Glutamatergic neuron (in vitro differentiated cells): ENCODE results near the gene CDIPT. TPM values are rescaled to one million over a fixed set of nuclear protein-coding genes. Genes with fewer than 3 reads are reported as not detected.
A peak's percentile ranks its signal among the peaks of the same experiment; 100 is the strongest.

Experiments used
- DNase-seq: peaks from one replicate; pipeline ENCODE4 v3.0.0; 2022
- H3K27ac Mint-ChIP-seq: one replicate; pipeline ENCODE4 v1.8.0; 2020; ENCODE audit warnings: mild to moderate bottlenecking, mixed read lengths, inconsistent platforms; ENCODE audit not compliant: unreplicated experiment
- H3K27me3 Mint-ChIP-seq: one replicate; pipeline ENCODE4 v1.8.0; 2020; ENCODE audit warnings: mild to moderate bottlenecking, moderate library complexity, mixed read lengths, inconsistent platforms; ENCODE audit not compliant: unreplicated experiment
- H3K36me3 Mint-ChIP-seq: one replicate; pipeline ENCODE4 v1.8.0; 2020; ENCODE audit warnings: mild to moderate bottlenecking, mixed read lengths, inconsistent platforms; ENCODE audit not compliant: unreplicated experiment
- H3K4me1 Mint-ChIP-seq: one replicate; pipeline ENCODE4 v1.8.0; 2020; ENCODE audit warnings: mild to moderate bottlenecking, low read depth, mixed read lengths, inconsistent platforms; ENCODE audit not compliant: unreplicated experiment
- H3K4me3 Mint-ChIP-seq: one replicate; pipeline ENCODE4 v1.8.0; 2020; ENCODE audit warnings: mild to moderate bottlenecking, mixed read lengths, inconsistent platforms; ENCODE audit not compliant: unreplicated experiment
- H3K9me3 Mint-ChIP-seq: one replicate; pipeline ENCODE4 v1.8.0; 2020; ENCODE audit warnings: mild to moderate bottlenecking, moderate library complexity, mixed read lengths, inconsistent platforms; ENCODE audit not compliant: unreplicated experiment
- CTCF ChIP-seq: fragments of 200-600 bp; sonication (generic); IDR thresholded peaks from one replicate; pipeline ENCODE4 v1.5.0; 2021; ENCODE audit not compliant: partially characterized antibody, unreplicated experiment
- total RNA-seq: library from RNA; stranded (reverse); fragmentation: NEBNext Ultra II Directional; extraction: Animal tissue kit (Norgen Biotek cat#: 25700); gene quantifications from one replicate; pipeline ENCODE4 v1.2.1, GENCODE V29; 2021; ENCODE audit not compliant: unreplicated experiment

CDIPT gene
- total RNA-seq, 1 donor from 2014 or later: 71.0 TPM

DNA sequence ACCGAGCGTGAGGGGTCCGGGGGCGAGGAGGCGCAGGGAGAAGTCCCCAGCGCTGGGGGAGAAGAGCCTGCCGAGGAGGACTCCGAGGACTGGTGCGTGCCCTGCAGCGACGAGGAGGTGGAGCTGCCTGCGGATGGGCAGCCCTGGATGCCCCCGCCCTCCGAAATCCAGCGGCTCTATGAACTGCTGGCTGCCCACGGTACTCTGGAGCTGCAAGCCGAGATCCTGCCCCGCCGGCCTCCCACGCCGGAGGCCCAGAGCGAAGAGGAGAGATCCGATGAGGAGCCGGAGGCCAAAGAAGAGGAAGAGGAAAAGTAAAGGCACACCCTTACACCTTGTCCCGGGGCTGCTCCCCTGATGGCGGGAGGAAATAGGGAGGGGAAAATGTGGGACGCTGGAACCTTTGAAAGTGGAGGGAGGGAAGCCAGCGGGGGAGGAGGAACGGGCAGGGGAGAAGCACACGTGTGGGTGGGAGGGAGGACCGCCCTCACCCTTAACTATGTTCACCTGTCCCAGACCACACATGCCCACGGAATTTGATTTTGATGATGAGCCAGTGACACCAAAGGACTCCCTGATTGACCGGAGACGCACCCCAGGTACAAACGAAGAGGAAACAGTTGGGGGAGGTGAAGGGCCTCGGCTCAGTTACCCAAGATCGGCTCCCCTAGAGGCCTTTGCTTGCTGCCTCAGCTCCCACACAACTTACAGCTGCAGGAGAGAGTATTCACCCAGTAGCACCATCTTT, 46.2 kb downstream of the CDIPT start:
- Mint-ChIP-seq H3K27ac (peak overlapping the region; percentile 59), H3K9me3 (peaks cover 18% of the 10 kb centered on the region)

GRCh38 chr16:29815793-29816693, 47.0 kb downstream of the CDIPT start, which contains the start of gene PAGR1:
TSS of gene PAGR1 (plus strand) at chr16:29816152. CDS start at chr16:29816526, 374 bp downstream.
- TF ChIP-seq CTCF: peak; percentile 89
- no peaks in the 10 kb centered on the region for H3K36me3 Mint-ChIP-seq
- H3K4me1 Mint-ChIP-seq: peaks cover 38% of the 10 kb centered on the region
- H3K4me3 Mint-ChIP-seq: peak within 1 kb of the TSS; percentile 98
- peak within 1 kb of the TSS; percentile 93 for H3K27ac Mint-ChIP-seq
- peak; percentile 96 for DNase-seq
- H3K9me3 Mint-ChIP-seq: peaks cover 21% of the 10 kb centered on the region
- H3K27me3 Mint-ChIP-seq: peaks cover 24% of the 10 kb centered on the region

More for the DNA sequence above, 46.2 kb downstream of the CDIPT start:
- Mint-ChIP-seq H3K27me3 (peaks cover 23% of the 10 kb centered on the region), H3K4me3 (peak overlapping the region; percentile 98), H3K4me1 (peaks cover 40% of the 10 kb centered on the region), H3K36me3 (no peaks in the 10 kb centered on the region)
- TF ChIP-seq CTCF: no peak
- DNase-seq: peak; percentile 52

- Mint-ChIP-seq H3K4me1 (peaks cover 34% of the 10 kb centered on the region), H3K4me3 (peak overlapping the region; percentile 98), H3K27me3 (peaks cover 26% of the 10 kb centered on the region), H3K36me3 (no peaks in the 10 kb centered on the region), H3K27ac (peak overlapping the region; percentile 93), H3K9me3 (peaks cover 21% of the 10 kb centered on the region)
- TF ChIP-seq CTCF: no peak
- no peak for DNase-seq
These were observed 47.8 kb downstream of the CDIPT start for GRCh38 chr16:29815032-29815721.

DNA sequence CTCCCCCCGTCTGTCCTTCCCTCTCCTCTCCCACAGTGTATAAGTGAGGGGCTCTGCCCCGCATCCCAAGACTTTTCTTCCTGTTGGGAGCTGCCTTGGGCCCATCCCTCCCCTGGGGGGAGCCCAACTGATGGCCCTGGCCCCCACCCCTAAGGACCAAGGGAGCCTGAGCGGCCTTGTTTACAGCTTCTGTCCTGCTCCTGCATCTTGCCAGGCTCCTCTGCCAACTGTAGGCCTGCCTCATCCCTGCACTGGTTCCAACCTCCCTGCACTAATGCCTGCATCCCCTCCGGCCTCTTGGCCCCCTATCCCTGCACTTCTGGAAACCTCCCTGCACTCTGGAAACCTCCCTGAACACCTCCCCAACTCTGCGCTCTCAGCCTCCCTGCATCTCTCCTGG, 48.4 kb downstream of the CDIPT start:
- Mint-ChIP-seq H3K4me1 (peaks cover 31% of the 10 kb centered on the region), H3K36me3 (no peaks in the 10 kb centered on the region), H3K9me3 (peaks cover 20% of the 10 kb centered on the region), H3K4me3 (peak overlapping the region; percentile 98), H3K27ac (peak overlapping the region; percentile 93), H3K27me3 (peaks cover 24% of the 10 kb centered on the region)
- TF ChIP-seq CTCF: no peak
- DNase-seq: no peak
